GM12864 (cell line): ENCODE results near the gene RPL18.

Source experiments
- DNase-seq: peaks from one replicate; pipeline ENCODE4 v3.0.0-alpha.2; 2011; ENCODE audit warnings: low read depth
- H3K4me3 ChIP-seq: 2 replicates; pipeline ENCODE4 v1.5.1; 2011; ENCODE audit warnings: mild to moderate bottlenecking, low read depth, low read length, control low read depth
- TF ChIP-seq, protein P1 (sequence below): IDR thresholded peaks from 2 replicates; pipeline ENCODE4 v1.5.1; 2011; ENCODE audit warnings: low read depth, mild to moderate bottlenecking, moderate library complexity, low read length, control low read depth, inconsistent platforms; ENCODE audit errors: missing control alignments

RPL18 gene

DNA sequence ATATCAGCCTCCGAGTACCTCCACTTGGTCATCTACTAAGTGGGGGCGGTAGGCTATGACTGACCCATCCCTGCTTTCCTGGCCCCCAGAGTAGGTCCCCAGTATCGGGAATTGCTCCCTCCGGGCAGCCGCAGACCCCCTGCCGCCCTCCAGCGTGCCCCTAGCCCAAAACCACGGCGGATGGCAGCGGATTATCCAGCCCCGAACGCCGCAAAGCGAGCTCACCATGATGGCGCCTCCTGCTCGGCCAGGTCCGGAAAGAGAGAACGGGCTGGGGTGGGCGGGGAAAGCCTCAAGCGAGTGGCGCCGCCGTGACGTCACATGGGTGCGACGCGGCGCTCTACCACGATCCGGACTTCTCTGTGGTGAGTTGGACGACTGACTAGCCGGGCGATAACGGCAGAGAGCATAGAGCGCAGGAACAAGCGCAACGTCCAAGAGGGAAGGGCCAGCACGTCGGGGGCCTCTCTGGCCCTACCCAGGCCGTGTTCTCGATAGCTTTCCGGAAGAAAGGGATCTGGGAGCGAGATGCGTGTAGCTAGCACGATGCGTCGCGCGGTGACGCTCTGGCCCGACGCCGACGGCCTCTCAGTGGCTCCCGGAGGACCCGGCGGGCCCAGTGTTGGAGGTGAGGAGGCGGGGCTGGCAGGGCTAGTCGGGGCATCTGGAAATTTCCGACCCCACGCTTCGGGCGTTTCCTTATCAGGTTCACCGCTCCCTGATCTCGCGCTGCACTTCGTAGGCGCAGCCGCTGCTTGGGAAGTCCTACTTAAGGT lies at the start of gene RPL18, which contains the start of gene SPHK2:
RPL18 (minus strand) TSS at position 263 of the 776 bp plus-strand sequence; CDS start at position 228, 35 bp downstream.
SPHK2 (plus strand) TSS at position 591 of the 776 bp plus-strand sequence. CDS start 1,009 bp downstream, outside the sequence.
- H3K4me3 ChIP-seq = peak within 1 kb of the TSS; percentile 93
- DNase-seq = peak; percentile 99
- TF ChIP-seq, protein P1, sequence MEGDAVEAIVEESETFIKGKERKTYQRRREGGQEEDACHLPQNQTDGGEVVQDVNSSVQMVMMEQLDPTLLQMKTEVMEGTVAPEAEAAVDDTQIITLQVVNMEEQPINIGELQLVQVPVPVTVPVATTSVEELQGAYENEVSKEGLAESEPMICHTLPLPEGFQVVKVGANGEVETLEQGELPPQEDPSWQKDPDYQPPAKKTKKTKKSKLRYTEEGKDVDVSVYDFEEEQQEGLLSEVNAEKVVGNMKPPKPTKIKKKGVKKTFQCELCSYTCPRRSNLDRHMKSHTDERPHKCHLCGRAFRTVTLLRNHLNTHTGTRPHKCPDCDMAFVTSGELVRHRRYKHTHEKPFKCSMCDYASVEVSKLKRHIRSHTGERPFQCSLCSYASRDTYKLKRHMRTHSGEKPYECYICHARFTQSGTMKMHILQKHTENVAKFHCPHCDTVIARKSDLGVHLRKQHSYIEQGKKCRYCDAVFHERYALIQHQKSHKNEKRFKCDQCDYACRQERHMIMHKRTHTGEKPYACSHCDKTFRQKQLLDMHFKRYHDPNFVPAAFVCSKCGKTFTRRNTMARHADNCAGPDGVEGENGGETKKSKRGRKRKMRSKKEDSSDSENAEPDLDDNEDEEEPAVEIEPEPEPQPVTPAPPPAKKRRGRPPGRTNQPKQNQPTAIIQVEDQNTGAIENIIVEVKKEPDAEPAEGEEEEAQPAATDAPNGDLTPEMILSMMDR = no peak

DNA sequence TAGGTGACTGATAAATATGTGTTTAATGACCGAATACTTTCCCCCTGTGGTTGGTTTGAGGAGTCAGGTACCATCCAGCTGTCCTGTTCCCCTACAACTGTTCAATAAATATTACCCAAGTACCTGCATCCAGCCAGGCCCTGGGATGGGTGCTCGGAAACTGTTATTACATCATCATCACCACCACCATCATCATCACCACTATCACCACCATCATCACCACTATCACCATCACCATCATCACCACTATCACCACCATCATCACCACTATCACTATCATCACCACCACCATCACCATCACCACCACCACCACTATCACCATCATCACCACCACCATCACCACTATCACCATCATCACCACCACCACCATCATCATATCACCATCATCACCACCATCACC lies 49.8 kb upstream of the RPL18 start:
- H3K4me3 ChIP-seq = no peak overlapping the region
- TF ChIP-seq, protein P1 = no peak
- DNase-seq = no peak

DNA sequence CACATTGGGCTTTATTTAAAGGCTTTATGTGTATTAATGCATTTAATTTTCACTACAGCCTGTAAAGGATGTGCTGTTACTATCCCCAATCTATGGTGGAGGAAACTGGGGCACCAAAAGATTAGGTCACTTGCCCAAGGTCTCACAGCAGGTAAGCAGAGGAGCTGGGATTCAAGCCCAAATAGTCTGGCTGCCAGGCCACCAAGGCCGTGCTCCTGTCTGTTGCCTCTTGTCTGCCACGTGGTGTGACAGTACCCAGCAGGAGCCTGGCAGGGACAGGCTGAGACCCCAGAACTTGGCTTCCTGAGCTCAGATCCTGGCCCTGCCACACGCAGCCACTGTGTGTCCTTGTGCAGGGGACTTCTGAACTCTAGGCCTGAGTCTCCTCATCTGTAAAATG lies 49.4 kb upstream of the RPL18 start:
- no peak overlapping the region for H3K4me3 ChIP-seq
- DNase-seq = no peak
- TF ChIP-seq, protein P1 = no peak

DNA sequence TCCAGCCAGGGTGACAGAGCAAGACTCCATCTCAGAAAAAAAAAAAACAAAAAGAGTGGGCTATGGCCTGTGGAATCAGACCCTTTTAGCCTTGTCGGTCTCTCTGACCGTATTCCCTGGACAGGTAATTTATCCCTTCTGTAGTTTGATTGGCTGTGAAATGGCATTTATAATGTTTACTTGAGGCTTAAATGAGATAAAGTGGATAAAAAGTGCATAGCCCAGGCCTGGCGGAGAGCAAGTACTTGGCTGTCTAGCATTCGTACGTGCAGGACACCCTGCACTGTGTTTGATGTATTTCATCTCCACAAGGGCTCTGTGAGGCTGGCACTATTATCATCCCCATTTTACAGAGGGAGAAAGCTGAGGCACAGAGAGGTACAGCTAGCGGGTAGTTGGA lies 46.8 kb upstream of the RPL18 start:
- DNase-seq = no peak
- no peak overlapping the region for H3K4me3 ChIP-seq
- TF ChIP-seq, protein P1 = no peak

DNA sequence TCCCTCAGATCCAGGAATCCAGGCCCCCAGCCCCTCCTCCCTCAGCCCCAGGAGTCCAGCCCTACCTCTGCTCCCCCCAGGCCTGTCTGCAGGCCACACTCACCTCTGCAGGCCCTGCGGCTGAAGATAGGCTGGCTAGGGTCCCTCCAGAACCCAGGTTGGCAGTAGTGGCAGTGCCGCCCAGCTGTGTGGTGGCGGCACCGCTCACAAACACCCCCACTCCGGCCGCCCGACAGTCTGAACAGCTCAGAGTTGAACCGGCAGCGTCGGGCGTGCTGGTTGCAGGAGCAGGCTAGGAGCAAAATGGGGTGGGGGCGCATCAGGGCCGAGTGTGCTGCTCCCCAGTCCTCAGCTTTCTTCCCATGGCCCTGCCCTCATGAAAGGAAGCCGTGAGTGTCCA lies 45.5 kb upstream of the RPL18 start:
- DNase-seq = no peak
- TF ChIP-seq, protein P1 = no peak
- no peak overlapping the region for H3K4me3 ChIP-seq

DNA sequence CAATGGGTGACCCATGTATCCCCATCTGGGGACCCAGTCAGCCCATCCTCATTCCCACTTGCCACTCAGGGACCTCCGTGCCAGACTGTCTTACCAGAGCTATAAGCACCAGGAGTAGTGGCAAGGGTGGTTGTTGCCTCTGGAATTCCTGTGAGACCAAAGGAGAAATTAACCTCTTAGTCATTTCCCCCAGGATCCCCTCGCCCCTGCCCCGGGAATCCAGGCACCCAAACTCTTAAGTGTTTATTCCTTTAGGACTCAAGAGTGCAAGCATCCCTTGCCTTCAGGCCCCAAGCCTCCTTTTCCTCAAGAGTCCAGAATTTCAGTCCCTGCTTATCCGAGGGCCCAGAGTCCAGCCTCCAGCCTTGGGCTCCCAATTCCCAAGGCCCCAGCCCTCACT lies 44.7 kb upstream of the RPL18 start:
- TF ChIP-seq, protein P1 = no peak
- no peak for DNase-seq
- no peak overlapping the region for H3K4me3 ChIP-seq

DNA sequence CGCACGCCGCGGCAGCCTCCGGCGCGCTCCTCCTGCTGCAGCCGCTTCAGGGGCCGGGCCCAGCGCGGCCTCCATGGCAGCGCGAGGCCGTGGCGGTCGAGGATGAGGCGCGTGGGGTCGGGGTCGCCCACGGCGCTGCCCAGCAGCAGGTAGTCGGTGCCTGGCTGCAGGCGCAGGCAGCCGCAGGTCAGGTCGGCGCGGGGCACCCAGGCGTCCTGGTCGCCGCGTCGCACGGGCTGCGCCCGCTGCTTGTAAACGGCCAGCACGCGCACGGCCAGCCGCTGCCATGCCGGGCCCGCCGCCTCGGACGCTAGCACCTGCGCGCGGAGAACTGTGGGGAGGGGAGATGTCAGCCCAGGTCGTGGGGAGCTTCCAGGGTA lies 42.7 kb upstream of the RPL18 start:
- DNase-seq = no peak
- no peak overlapping the region for H3K4me3 ChIP-seq
- TF ChIP-seq, protein P1 = no peak
